Suppressor macrophage (primary cell): ENCODE results near the gene OSCP1.

Experiments
- DNase-seq, 4 experiments: peaks; one replicate each; pipeline ENCODE4 v3.0.0-alpha.2; 2020 to 2022

Gene OSCP1

DNA sequence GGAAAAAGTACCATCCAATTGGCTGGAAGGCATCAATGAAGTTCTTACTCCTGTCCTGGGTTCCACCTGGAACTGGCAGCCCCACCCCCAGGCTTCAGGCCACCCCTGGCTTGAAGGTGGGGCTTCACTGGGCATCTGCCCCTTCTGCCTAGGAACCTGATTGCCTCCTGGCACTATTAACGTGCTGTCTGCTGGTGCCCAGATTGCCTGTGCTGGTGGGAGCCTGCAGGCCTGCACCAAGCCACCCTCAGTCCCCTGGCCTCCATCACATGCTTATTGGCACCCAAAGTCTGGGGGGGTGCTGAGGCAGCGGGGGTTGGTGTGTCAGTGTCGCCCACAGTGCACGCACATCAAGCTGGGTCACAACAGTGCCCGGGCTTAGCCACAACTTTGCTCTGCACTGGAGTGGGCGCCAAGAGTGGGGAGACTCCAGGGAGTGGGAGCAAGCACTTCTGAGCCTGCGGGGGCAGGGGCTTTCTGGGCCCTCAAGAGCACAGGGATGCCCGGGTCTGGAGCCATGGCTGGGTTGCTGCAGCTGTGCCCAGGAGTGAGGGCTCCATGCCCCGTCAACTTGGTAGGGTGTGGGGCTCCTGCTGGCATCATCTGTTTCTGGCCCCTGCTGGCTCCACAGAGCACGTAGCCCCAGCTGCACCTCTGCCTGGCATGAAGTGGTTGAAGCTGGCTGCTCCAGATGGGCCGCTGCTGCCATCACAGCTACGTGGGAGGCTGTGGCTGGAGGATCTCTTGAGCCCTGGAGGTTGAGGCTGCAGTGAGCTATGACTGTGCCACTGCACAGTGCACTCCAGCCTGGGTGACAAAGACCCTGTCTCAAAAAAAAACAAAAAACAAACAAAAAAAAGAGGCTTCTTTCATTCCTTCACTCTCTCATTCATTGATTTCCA lies 48.4 kb downstream of the OSCP1 start:
- no peak for DNase-seq

- peak; percentile 92 to 96 (median 95) for DNase-seq
These were observed 49.2 kb downstream of the OSCP1 start for GRCh38 chr1:36400825-36401601.

- no peak for DNase-seq
These were observed 49.8 kb downstream of the OSCP1 start for GRCh38 chr1:36400514-36400824.

DNA sequence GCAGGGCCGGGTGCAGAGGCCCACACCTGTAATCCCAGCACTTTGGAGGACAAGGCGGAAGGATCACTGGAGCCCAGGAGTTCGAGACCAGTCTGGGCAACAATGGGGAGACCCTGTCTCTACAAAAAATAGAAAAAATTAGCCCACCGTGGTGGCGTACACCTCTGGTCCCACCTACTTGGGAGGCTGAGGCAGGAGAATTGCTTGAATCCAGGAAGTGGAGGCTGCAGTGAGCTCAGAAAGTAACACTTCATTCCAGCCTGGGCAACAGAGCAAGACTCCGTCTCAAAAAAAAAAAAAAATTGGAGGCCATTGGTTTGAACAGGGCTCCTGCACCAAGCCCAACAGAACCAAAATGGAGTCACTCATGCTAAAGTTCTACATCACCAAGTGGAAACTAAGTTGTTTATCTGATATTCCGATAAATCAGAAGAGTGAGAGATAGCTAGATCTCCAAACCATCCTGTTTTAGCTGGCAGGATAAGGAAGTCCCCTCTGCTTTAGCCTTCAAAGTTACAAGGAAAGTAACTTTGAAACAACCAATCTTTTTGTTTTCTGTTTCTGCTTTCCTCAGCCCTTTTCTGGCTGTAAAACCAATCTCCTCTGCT lies 51.8 kb downstream of the OSCP1 start:
- no peak for DNase-seq

- DNase-seq = peak; percentile 96 to 97 (median 97)
These were observed 52.6 kb downstream of the OSCP1 start, which contains the start of gene LSM10 for GRCh38 chr1:36397378-36398230. LSM10 (minus strand) TSS chr1:36397908; CDS start chr1:36394129, 3,779 bp downstream.

DNA sequence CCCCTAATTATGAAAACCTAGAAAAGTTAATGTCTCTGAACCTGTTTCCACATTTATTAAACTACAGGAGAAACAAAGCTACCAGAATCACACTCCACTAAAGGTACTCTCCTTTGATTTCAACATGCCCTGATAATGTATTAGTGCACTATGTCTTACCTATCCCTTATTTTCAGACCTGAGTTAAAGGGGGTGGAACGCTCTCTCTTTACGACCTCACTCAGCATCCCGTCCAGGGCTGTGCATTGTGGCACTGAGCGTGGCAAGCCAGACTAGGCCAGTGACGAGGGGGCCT lies 53.2 kb downstream of the OSCP1 start:
- DNase-seq = no peak

GRCh38 chr1:36396359-36396758 lies 53.9 kb downstream of the OSCP1 start:
- DNase-seq = no peak

DNA sequence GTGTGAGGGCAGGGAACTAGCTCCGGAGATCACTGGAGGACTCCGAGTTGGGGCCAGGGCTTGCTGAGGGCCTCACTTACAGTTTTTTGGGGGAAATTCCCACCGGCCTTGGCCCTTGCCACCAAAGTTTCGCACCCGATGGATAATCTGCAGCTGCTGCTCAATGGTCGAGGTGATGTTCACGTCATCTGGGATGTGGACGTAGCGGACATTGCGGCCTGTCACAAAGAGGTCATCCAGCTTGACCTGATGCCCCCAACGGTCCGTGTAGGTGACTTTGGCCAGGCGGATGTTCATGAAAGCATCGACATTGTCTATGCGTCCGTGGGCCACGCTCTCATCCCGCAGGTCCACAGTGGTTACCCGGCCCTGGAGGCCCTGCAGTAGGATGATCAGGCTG lies 56.6 kb downstream of the OSCP1 start:
- no peak for DNase-seq

- no peak for DNase-seq
These were observed 57.4 kb downstream of the OSCP1 start for GRCh38 chr1:36392836-36393235.

DNA sequence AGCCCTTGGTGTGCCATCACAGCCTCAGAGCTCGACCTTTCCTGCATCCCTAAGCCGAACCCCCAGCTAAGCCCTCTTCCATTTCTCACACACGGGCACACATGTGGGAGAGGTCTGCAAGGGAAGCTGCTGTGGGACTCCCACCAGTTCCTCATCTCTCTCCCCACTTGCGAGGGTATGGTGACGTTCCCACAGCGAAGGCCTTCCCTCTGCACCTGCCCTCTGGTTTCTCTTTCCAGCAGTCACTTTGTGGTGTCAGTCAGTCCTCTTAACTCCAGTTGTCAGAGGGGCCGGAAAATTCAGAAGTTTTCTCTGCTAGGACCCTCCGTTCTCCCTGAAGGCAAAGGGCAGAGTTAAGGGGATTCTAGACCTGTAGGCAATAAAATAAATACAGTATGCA lies 59.0 kb downstream of the OSCP1 start:
- no peak for DNase-seq

DNA sequence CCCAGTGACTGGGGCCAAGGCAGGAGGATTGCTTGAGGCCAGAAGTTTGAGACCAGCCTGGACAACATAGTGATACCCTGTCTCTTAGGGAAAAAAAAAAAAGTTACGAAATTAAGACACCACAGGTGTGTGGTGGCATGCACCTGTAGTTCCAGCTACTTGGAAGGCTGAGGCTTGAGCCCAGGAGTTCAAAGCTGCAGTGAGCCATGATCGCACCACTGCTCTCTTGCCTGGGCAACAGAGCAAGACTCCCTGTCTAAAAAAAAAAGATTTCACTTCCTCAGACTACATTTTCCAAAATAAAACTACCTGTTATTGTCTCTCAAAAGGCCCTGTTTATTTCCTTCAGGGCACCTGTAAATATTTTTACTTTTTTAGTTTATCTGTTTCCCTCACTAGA lies 59.8 kb downstream of the OSCP1 start:
- DNase-seq = no peak

DNA sequence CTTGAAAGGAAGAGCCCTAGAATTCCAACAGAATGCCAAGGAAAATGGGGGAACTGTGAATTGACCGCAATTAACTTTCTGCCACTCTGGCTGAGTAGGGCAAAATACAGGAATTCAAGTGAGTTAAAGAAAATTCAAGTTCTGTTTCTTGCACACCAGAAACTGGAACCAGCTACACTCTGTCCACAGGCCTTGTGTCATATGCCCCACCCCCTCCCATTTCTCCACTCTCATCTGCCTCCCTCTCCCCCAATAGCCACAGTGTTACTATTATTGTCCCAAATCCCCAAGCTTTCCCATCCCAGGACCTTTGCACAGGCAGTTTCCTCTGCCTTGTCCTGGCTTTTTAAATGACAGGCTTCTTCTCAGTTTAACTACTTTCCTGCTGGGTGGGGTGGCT lies 60.3 kb downstream of the OSCP1 start:
- peak; percentile 36 to 76 (median 54) for DNase-seq

- no peak for DNase-seq
These were observed 61.0 kb downstream of the OSCP1 start for GRCh38 chr1:36389261-36389660.

DNA sequence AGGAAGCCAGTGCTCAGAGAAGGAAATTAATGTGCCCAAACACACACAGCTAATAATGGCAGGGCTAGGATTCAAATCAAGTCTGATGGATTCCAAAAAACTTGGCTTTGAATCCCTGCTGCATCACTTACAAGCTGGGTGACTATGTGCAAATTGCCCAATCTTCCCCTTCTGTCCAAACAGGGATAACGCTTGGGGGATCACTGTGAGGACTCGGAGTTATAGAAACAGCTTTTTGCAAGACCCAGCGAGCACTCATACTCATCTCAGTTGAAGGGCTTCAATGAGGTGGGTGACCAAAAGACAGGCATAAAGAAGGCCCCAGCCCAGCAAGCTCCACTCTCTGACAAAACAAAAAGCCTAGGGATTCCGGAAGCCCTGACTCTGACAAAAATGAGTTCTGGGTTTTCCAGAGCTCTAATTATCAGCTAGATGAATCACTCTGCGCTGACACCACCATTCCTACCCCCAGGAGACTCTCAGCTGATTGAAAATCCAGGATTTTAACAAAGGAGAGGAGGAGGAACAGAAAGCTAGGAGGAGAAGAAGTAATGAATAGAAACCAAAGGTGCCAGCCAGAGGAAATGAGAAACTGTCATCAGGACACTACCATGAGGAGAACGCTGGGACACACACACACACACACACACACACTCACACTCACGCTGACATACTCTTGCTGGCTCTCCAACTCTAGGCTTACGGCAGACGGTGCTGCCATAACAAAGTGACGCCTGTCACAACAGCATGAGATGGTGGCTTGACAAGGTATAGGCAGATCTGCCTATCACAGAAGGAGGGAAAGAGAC lies 62.9 kb downstream of the OSCP1 start:
- DNase-seq = peak; percentile 65 to 77 (median 72)

- DNase-seq = peak; percentile 97 to 100 (median 98)
These were observed 63.7 kb downstream of the OSCP1 start for GRCh38 chr1:36386265-36387140.

GRCh38 chr1:36385410-36386264 lies 64.6 kb downstream of the OSCP1 start, which contains the start of gene STK40:
STK40 (minus strand) TSS chr1:36385924; CDS start chr1:36361332, 24,592 bp downstream.
- DNase-seq = peak; percentile 98 to 99 (median 99)

- DNase-seq = peak; percentile 43 to 58 (median 46)
These were observed 65.5 kb downstream of the OSCP1 start for GRCh38 chr1:36384542-36385409.

DNA sequence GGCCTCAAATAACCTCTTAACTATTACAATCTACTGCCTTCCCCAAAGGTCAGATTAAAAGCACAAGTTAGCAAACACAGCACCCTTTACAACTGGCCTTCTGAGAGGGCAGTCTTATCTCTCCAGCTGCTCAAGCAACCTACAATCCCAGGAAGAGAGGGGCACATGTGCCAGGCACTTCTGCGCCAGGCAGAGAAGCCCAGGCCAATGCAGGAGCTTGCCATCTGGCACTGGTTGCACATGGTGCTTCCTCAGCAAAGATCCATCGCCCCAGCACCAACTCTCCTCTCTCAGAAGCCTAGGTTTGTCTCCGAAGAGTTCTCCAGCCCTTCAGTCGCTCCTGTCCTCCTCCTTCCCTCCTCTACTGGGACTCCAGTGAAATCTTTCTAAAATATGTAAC lies 67.0 kb downstream of the OSCP1 start:
- no peak for DNase-seq
